Type B pancreatic cell (in vitro differentiated cells): ENCODE data around the gene GABARAP. TPM values are rescaled to one million over a fixed set of nuclear protein-coding genes. Genes with fewer than 3 reads are reported as not detected.

Experiments
- DNase-seq: peaks from one replicate; pipeline ENCODE4 v3.0.0; 2021; ENCODE audit warnings: mixed read lengths; ENCODE audit not compliant: unreplicated experiment; ENCODE audit errors: extremely low spot score
- H3K27ac Mint-ChIP-seq: 2 replicates; pipeline ENCODE4 v1.8.0; 2021; ENCODE audit warnings: mild to moderate bottlenecking, mixed read lengths
- H3K27me3 Mint-ChIP-seq: 2 replicates; pipeline ENCODE4 v1.8.0; 2021; ENCODE audit warnings: mixed read lengths
- H3K36me3 Mint-ChIP-seq: 2 replicates; pipeline ENCODE4 v1.8.0; 2021; ENCODE audit warnings: mixed read lengths
- H3K4me1 Mint-ChIP-seq: one replicate; pipeline ENCODE4 v1.8.0; 2021; ENCODE audit warnings: mixed read lengths; ENCODE audit not compliant: unreplicated experiment
- H3K4me3 Mint-ChIP-seq: 2 replicates; pipeline ENCODE4 v1.8.0; 2021; ENCODE audit warnings: mild to moderate bottlenecking, mixed read lengths
- H3K9me3 Mint-ChIP-seq: 2 replicates; pipeline ENCODE4 v1.8.0; 2021; ENCODE audit warnings: mixed read lengths
- CTCF ChIP-seq: fragments of 200-600 bp; sonication (generic); conservative IDR thresholded peaks from 2 replicates; pipeline ENCODE4 v1.5.0; 2021; ENCODE audit warnings: antibody characterized with exemption, mild to moderate bottlenecking
- total RNA-seq: library from RNA; stranded (reverse); gene quantifications from 2 replicates; pipeline ENCODE4 v1.2.1, GENCODE V29; 2021; ENCODE audit warnings: low replicate concordance

Gene GABARAP
- total RNA-seq, 1 donor from 2014 or later: 478 TPM

- H3K27ac Mint-ChIP-seq: peak overlapping the region; percentile 65
- no peak for TF ChIP-seq CTCF
- peaks cover 39% of the 10 kb centered on the region for H3K4me1 Mint-ChIP-seq
- peaks cover 8% of the 10 kb centered on the region for H3K36me3 Mint-ChIP-seq
- peaks cover 6% of the 10 kb centered on the region for H3K27me3 Mint-ChIP-seq
- H3K4me3 Mint-ChIP-seq: peak overlapping the region; percentile 86
- no peaks in the 10 kb centered on the region for H3K9me3 Mint-ChIP-seq
- DNase-seq: peak; percentile 89
Observed at GRCh38 chr17:7204828-7205461, 37.3 kb downstream of the GABARAP start.

- Mint-ChIP-seq H3K9me3 (no peaks in the 10 kb centered on the region), H3K36me3 (peaks cover 8% of the 10 kb centered on the region), H3K4me3 (peak overlapping the region; percentile 86), H3K27ac (peak overlapping the region; percentile 65), H3K27me3 (peaks cover 5% of the 10 kb centered on the region), H3K4me1 (peaks cover 37% of the 10 kb centered on the region)
- TF ChIP-seq CTCF: no peak
- no peak for DNase-seq
Observed at GRCh38 chr17:7204336-7204735, 37.9 kb downstream of the GABARAP start.

- Mint-ChIP-seq H3K27me3 (peaks cover 5% of the 10 kb centered on the region), H3K9me3 (no peaks in the 10 kb centered on the region), H3K4me3 (no peak overlapping the region), H3K36me3 (peaks cover 8% of the 10 kb centered on the region), H3K4me1 (peaks cover 33% of the 10 kb centered on the region), H3K27ac (no peak overlapping the region)
- no peak for TF ChIP-seq CTCF
- no peak for DNase-seq
Observed at GRCh38 chr17:7203391-7203790, 38.9 kb downstream of the GABARAP start.

GRCh38 chr17:7196651-7197401, 45.4 kb downstream of the GABARAP start:
- no peak for DNase-seq
- H3K36me3 Mint-ChIP-seq: no peaks in the 10 kb centered on the region

GRCh38 chr17:7195971-7196370, 46.3 kb downstream of the GABARAP start:
- Mint-ChIP-seq H3K27ac (no peak overlapping the region), H3K4me1 (no peaks in the 10 kb centered on the region), H3K4me3 (no peak overlapping the region), H3K9me3 (no peaks in the 10 kb centered on the region), H3K36me3 (no peaks in the 10 kb centered on the region), H3K27me3 (no peaks in the 10 kb centered on the region)
- no peak for TF ChIP-seq CTCF
- no peak for DNase-seq

More at GRCh38 chr17:7196651-7197401, 45.4 kb downstream of the GABARAP start:
- no peak for TF ChIP-seq CTCF
- Mint-ChIP-seq H3K27ac (no peak overlapping the region), H3K27me3 (no peaks in the 10 kb centered on the region), H3K4me3 (no peak overlapping the region), H3K9me3 (no peaks in the 10 kb centered on the region), H3K4me1 (no peaks in the 10 kb centered on the region)
